Fibroblast of lung (primary cell): ENCODE data around the gene ZNF775. TPM values are rescaled to one million over a fixed set of nuclear protein-coding genes. Genes with fewer than 3 reads are reported as not detected.

Source experiments
- DNase-seq, 2 donors: peaks; one replicate each; pipeline versions ENCODE4 v3.0.0 to v3.0.0-alpha.2; 2010; ENCODE audit warnings: low read depth in 2 of 2
- H2AFZ ChIP-seq: 2 replicates; pipeline ENCODE4 v1.5.1; 2012; ENCODE audit warnings: low read length, control low read depth, inconsistent platforms
- H3K27ac ChIP-seq: 2 replicates; pipeline ENCODE4 v1.5.1; 2011; ENCODE audit warnings: low read length, control low read depth; ENCODE audit not compliant: insufficient read depth
- H3K27me3 ChIP-seq: 2 replicates; pipeline ENCODE4 v1.5.1; 2011; ENCODE audit warnings: mild to moderate bottlenecking, low read length; ENCODE audit not compliant: control insufficient read depth, insufficient read depth
- H3K36me3 ChIP-seq: 2 replicates; pipeline ENCODE4 v1.5.1; 2011; ENCODE audit warnings: low read length; ENCODE audit not compliant: control insufficient read depth, insufficient read depth
- H3K4me1 ChIP-seq: 2 replicates; pipeline ENCODE4 v1.5.1; 2011; ENCODE audit warnings: low read length; ENCODE audit not compliant: control insufficient read depth, insufficient read depth; ENCODE audit errors: extremely low read depth
- H3K4me2 ChIP-seq: 2 replicates; pipeline ENCODE4 v1.5.1; 2011; ENCODE audit warnings: low read length, control low read depth; ENCODE audit not compliant: insufficient read depth; ENCODE audit errors: extremely low read depth
- H3K4me3 ChIP-seq, 4 experiments: fragments of 200-600 bp in 1 of 4; sonication (generic) in 1 of 4; replicated peaks in 1 of 4; 2 replicates each; pipeline ENCODE4 v1.5.1; 2011 to 2016; ENCODE audit warnings: low read length in 4 of 4, low read depth in 3 of 4, mild to moderate bottlenecking in 3 of 4, control low read depth in 2 of 4, inconsistent platforms in 1 of 4, mixed read lengths in 1 of 4; ENCODE audit not compliant: insufficient read depth in 1 of 4; ENCODE audit errors: control extremely low read depth in 1 of 4
- H3K79me2 ChIP-seq: 2 replicates; pipeline ENCODE4 v1.5.1; 2012; ENCODE audit warnings: mild to moderate bottlenecking, low read length, inconsistent platforms; ENCODE audit not compliant: control insufficient read depth, insufficient read depth
- H3K9ac ChIP-seq: 2 replicates; pipeline ENCODE4 v1.5.1; 2011; ENCODE audit warnings: mild to moderate bottlenecking, low read length, control low read depth; ENCODE audit not compliant: insufficient read depth
- H3K9me3 ChIP-seq: 2 replicates; pipeline ENCODE4 v1.5.1; 2012; ENCODE audit warnings: low read depth, low read length; ENCODE audit not compliant: control insufficient read depth, insufficient read depth
- H4K20me1 ChIP-seq: 2 replicates; pipeline ENCODE4 v1.5.1; 2011; ENCODE audit warnings: low read length; ENCODE audit not compliant: control insufficient read depth, insufficient read depth; ENCODE audit errors: extremely low read depth
- EZH2 ChIP-seq: IDR thresholded peaks from 2 replicates; pipeline ENCODE4 v1.5.1; 2012; ENCODE audit warnings: low read length, control low read depth, mild to moderate bottlenecking; ENCODE audit errors: missing control alignments
- polyA plus RNA-seq, 2 donors: library from polyadenylated mRNA; depleted of rRNA in 1 of 2; stranded (reverse) in 1 of 2; unstranded in 1 of 2; fragments of >200 nt; gene quantifications; 2 replicates each; pipeline ENCODE4 v1.2.1, GENCODE V29; 2011 to 2012; ENCODE audit warnings: missing spikeins in 1 of 2
- total RNA-seq: library from RNA; depleted of rRNA; stranded (reverse); fragments of >200 nt; gene quantifications from 2 replicates; pipeline ENCODE4 v1.2.1, GENCODE V29; 2014
- TF ChIP-seq, protein P1 (sequence below), 2 donors: IDR thresholded peaks in 1 of 2; conservative IDR thresholded peaks in 1 of 2; 1 replicate in 1 of 2; 2 replicates in 1 of 2; pipeline ENCODE4 v1.5.1; 2011 to 2012; ENCODE audit warnings: low read length in 2 of 2, control low read depth in 1 of 2, inconsistent platforms in 1 of 2, low read depth in 1 of 2, mild to moderate bottlenecking in 1 of 2

ZNF775 gene
- total and polyA plus RNA-seq, 2 donors (not counting 1 experiment from before 2014, with no cell fraction given): 1.2 to 9.6 TPM

DNA sequence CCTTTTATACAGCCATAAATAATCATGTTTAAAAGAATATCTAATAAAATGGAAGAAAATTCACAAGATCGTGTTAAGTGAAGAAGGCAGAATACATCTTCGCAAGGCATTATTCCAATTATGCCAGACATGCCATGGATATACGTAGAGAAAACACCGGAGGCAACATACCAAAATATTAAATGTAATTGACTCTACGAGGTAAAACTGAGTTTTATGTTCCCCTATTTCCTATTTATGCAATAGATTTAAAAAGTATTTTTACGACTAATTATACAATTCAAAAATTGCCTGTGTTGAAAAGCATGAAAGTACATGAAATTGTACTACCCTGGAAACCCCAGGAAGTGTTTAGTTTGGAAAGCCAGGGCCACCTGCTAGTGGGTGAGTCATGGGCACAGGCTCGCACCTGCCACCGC is 11.4 kb upstream of the ZNF775 start:
- TF ChIP-seq EZH2: no peak
- TF ChIP-seq, protein P1, sequence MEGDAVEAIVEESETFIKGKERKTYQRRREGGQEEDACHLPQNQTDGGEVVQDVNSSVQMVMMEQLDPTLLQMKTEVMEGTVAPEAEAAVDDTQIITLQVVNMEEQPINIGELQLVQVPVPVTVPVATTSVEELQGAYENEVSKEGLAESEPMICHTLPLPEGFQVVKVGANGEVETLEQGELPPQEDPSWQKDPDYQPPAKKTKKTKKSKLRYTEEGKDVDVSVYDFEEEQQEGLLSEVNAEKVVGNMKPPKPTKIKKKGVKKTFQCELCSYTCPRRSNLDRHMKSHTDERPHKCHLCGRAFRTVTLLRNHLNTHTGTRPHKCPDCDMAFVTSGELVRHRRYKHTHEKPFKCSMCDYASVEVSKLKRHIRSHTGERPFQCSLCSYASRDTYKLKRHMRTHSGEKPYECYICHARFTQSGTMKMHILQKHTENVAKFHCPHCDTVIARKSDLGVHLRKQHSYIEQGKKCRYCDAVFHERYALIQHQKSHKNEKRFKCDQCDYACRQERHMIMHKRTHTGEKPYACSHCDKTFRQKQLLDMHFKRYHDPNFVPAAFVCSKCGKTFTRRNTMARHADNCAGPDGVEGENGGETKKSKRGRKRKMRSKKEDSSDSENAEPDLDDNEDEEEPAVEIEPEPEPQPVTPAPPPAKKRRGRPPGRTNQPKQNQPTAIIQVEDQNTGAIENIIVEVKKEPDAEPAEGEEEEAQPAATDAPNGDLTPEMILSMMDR (conservative IDR thresholded peaks at IDR 0.05 in 1 of 2, IDR thresholded peaks at IDR 0.05 in 1 of 2; ENCODE audit: low read depth in 1 of 2, low read length in 2 of 2): no peak
- peaks cover 35% of the 10 kb centered on the region for H3K79me2 ChIP-seq
- H3K36me3 ChIP-seq: peaks cover 14% of the 10 kb centered on the region
- H3K27me3 ChIP-seq: no peaks in the 10 kb centered on the region
- peak overlapping the region; percentile 76 for H3K4me2 ChIP-seq
- peaks cover 10% of the 10 kb centered on the region for H3K4me1 ChIP-seq
- peak overlapping the region in 2 of 4 experiments; percentile 39 to 75 for H3K4me3 ChIP-seq
- H3K9ac ChIP-seq: no peak overlapping the region
- H3K9me3 ChIP-seq: no peaks in the 10 kb centered on the region
- DNase-seq: peak in 1 of 2 donors; percentile 59
- H2AFZ ChIP-seq: no peak overlapping the region
- no peak overlapping the region for H3K27ac ChIP-seq
- no peaks in the 10 kb centered on the region for H4K20me1 ChIP-seq

DNA sequence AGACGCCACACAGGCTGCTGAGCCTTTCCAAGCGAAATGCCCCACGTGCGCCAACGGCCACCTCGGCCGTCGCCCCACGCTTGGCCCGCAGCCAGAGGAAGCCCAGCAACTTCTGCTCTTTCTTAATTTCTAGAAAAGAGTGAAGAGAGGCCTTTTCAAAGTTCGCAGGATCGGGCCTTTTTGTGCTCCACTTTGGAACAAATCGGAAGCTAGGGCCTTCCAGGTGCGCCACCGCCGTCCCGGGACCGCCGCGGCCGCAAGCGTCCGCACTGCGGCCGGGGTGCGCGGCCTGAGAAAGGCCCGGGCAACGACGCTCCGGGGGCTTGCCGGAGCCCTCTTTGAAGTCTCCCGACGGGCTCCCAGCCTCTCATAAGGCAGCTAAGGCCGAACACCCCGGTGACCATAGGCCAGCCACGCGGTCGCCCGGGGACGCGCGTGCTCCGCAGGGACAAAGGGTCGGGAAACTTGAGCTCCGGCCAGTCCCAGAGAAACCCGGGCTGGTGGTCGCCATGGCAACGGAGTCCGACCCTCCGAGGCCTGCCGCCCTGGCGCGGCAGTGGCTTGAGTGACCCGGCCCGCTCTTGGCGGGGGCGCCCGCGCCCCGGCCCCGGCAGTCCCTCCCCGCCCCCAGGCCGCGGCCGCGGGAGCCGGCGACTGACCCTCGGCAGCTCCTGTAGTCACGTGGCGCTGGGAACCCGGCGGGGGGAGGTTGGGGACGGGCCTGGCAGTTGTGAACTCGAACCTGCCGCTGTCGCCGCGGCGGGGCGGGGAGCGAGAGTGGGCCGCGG is 10.8 kb upstream of the ZNF775 start, which contains the start of gene REPIN1:
Gene REPIN1, plus strand, starts transcription at position 727 of the 788 bp plus-strand sequence. CDS start 890 bp downstream, outside the sequence.
- peak within 1 kb of the TSS; percentile 77 for H3K9ac ChIP-seq
- H3K27me3 ChIP-seq: no peaks in the 10 kb centered on the region
- peak; percentile 81 to 87 for DNase-seq
- H3K4me2 ChIP-seq: peak within 1 kb of the TSS; percentile 97
- TF ChIP-seq, protein P1 (conservative IDR thresholded peaks at IDR 0.05 in 1 of 2, IDR thresholded peaks at IDR 0.05 in 1 of 2; ENCODE audit: low read depth in 1 of 2, low read length in 2 of 2): no peak
- no peak for TF ChIP-seq EZH2
- peak within 1 kb of the TSS; percentile 81 for H3K27ac ChIP-seq
- H3K4me1 ChIP-seq: peaks cover 10% of the 10 kb centered on the region
- peaks cover 40% of the 10 kb centered on the region for H3K79me2 ChIP-seq
- no peaks in the 10 kb centered on the region for H4K20me1 ChIP-seq
- H2AFZ ChIP-seq: peak within 1 kb of the TSS; percentile 70
- peaks cover 16% of the 10 kb centered on the region for H3K36me3 ChIP-seq
- H3K9me3 ChIP-seq: no peaks in the 10 kb centered on the region
- H3K4me3 ChIP-seq: peak within 1 kb of the TSS; percentile 71 to 85 (median 78)

DNA sequence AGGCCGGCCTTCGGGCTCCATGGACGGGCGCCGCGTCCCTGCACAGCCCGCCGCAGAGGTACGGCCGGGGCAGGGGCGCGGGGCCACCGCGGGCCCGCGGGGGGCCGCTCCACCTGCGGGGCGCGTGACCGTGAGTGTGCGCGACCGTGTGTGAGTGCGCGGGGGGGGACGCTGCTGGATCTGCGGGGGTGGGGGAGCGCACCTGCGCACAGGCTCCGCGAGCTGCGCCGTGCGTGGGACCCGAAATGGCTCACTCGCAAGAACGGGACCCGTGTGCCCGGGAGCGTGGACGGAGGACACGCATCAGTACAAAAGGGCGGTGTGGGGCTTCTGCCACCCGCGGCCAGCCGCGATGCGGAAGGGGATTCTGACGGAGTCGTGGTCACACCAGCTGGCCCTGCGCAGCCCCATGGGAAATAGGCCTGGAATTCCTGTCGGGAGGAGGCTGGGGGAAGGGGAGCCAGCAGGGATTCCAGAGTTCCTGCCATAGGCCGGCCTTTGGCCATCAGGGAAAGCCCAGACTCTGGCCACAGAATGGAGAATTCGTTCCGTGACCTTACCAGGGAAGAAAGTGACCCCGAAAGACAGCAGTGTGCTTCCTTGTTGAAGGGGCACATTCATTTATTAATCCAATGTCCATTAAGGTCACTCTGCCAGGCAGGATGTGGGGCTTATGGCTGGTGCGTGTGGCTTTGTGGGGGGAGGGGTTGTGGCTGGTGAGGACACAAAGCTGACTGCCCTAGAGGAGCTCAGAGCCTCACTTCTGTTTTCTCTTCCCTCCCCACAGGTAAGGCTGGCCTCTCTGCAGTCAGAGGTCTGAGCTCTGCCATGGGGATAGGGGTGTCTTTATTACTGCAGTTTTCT is 10.0 kb upstream of the ZNF775 start:
- Histone ChIP-seq H3K4me3 (peak overlapping the region; percentile 71 to 85 (median 78)), H3K36me3 (peaks cover 16% of the 10 kb centered on the region), H3K9me3 (no peaks in the 10 kb centered on the region), H2AFZ (peak overlapping the region; percentile 70), H3K27ac (peak overlapping the region; percentile 81), H3K27me3 (no peaks in the 10 kb centered on the region), H3K4me2 (peak overlapping the region; percentile 97), H3K79me2 (peaks cover 40% of the 10 kb centered on the region), H4K20me1 (no peaks in the 10 kb centered on the region), H3K9ac (peak overlapping the region; percentile 77), H3K4me1 (peaks cover 10% of the 10 kb centered on the region)
- DNase-seq: peak; percentile 64 to 75
- TF ChIP-seq, protein P1 (conservative IDR thresholded peaks at IDR 0.05 in 1 of 2, IDR thresholded peaks at IDR 0.05 in 1 of 2; ENCODE audit: low read depth in 1 of 2, low read length in 2 of 2): no peak
- TF ChIP-seq EZH2: no peak
